Stimulated activated CD8-positive, alpha-beta memory T cell treated with anti-CD3 and anti-CD28 coated beads, Interleukin-7, amount 100 ng/mL, for 24 hours (primary cell): Measurements from ENCODE around the gene AP1M2.
"Not testable (repeated sequence)": the region's sequence is repeated elsewhere in the genome, so short reads cannot be mapped to it uniquely, and the experiment has no call there.

Experiments used
- DNase-seq: peaks from one replicate; pipeline ENCODE4 v3.0.0-alpha.2; 2020; ENCODE audit warnings: low read depth

The AP1M2 gene

GRCh38 chr19:10601999-10602329 is 14.9 kb upstream of the AP1M2 start:
- no peak for DNase-seq

DNA sequence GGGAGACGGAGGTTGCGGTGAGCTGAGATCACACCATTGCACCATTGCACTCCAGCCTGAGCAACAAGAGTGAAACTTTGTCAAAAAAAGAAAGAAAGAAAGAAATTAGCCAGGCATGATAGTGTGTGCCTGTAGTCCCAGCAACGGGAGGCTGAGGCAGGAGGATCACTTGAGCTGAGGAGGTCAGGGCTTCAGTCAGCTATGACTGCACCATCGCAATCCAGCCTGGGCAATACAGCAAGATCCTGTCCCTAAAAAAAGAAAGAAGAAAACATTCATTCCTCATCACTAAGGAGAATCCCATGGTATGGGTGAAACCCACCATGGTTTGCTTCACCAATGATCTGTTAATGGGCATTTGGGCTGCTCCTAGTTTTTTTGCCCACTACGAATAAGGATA is 13.0 kb upstream of the AP1M2 start:
- no peak for DNase-seq

GRCh38 chr19:10593820-10594637 is 6.9 kb upstream of the AP1M2 start:
- DNase-seq, result no peak

- DNase-seq, result no peak
These were observed 6.0 kb upstream of the AP1M2 start for GRCh38 chr19:10593148-10593547.

DNA sequence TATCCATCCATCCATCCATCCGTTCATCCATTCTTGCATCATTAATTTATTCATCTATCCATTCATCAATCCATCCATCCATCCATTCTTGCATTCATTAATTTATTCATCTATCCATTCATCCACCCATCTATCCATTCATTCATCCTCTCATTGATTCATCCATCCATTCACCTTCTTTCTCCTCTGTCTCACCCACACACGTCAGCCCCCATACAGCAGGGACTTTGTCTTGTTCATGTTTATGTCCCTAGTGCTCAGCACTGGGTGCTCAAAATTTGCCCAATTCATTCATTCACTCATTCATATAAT is 683 bp upstream of the AP1M2 start:
- DNase-seq, result no peak

GRCh38 chr19:10586396-10586795 is 716 bp downstream of the AP1M2 start:
- no peak for DNase-seq

- no peak for DNase-seq
These were observed 3.9 kb downstream of the AP1M2 start for GRCh38 chr19:10583036-10583776.

DNA sequence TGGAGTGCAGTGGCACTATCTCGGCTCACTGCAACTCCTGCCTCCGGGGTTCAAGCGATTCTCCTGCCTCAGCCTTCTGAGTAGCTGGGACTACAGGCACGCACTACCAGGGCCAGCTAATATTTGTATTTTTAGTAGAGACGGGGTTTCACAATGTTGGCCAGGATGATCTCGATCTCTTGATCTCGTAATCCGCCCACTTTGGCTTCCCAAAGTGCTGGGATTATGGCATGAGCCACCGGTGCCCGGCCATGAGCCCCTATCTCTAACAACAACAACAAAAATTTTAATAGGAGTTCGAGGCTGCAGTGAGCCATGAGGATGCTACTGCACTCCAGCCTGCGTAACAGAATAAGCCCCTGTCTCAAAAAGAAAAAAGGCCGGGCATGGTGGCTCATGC is 5.0 kb downstream of the AP1M2 start:
- no peak for DNase-seq

GRCh38 chr19:10580979-10581631 is 6.0 kb downstream of the AP1M2 start:
- peak; percentile 88 for DNase-seq

DNA sequence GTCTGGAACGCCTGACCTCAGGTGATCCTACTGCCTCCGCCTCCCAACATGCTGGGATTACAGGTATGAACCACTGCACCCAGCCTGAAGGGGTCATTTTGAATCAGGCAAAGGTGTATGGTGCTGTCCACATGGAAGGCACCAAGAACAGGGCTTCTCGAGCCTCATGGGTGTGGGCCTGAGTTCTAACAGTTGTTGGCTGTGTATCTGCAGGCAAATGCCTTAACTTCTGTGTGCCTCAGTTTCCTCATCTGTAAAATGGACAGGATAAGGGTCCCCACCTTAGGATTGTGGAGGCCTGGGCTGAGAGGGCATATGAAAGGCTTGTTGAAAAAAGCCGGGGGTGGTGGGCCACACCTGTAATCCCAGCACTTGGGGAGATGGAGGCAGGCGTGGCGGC is 9.2 kb downstream of the AP1M2 start:
- no peak for DNase-seq

- DNase-seq, result no peak
These were observed 11.9 kb downstream of the AP1M2 start for GRCh38 chr19:10575011-10575716.

- DNase-seq, result no peak
These were observed 12.7 kb downstream of the AP1M2 start for GRCh38 chr19:10574462-10574861.

- DNase-seq, result not testable (repeated sequence)
These were observed 13.3 kb downstream of the AP1M2 start for GRCh38 chr19:10573793-10574192.

- peak; percentile 98 for DNase-seq
These were observed 18.1 kb downstream of the AP1M2 start, which contains the start of gene CDKN2D for GRCh38 chr19:10568826-10569651. CDKN2D (minus strand) TSS chr19:10568979; CDS start chr19:10568653, 326 bp downstream.

DNA sequence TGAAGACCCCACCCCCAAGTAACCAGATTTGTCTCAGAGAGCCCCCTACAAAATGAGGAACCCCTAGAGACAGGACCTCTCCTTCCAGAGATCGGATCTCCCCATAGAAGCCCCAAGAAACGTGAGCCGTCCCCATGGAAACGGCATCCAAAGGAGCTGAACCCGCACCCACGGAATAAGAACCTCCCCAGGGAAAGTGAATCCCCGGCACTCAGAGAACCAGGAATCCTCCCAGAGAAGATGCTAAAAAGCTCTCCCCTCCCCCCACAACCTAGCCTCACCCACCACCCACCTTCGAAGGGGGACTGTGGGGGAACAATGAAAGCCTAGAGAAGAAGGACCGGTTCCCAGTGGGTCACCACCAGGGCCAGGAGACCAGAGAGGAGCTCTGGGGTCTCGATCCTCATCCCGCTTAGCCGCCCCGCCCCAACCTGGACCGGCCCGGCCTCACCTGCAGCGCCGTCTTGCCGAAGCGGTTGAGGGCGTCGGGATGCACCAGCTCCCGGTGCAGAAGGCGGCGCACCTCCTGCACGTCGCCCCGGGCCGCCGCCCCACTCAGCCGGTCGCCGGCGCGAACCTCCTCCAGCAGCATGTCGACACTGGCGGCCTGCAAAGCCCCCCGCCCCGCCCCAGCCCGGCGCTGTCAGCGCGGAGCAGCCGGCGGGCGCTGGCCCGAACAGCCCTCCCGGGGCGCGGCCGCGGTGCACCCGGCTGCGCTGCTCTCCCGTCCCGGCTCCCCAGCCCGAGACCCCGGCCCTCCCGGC is 18.9 kb downstream of the AP1M2 start:
- no peak for DNase-seq

DNA sequence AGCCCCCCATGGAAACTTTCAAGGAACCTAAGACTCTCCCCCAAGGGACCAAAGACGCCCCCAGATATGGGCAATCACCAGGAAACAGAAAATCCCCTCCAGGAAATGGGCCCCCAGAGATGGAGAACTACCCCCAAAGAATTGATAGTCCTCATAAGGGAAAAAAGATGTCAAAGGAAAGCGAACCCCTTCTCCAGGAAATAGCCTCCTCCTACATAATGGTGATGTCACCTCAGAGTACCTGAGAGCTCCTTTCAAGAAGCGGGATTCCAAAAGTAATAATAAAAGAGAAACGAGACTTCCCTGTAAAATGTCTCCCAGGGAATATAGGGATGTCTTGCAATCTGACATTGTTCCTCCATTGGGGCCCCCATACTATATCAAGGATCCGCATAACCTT is 19.5 kb downstream of the AP1M2 start:
- no peak for DNase-seq

DNA sequence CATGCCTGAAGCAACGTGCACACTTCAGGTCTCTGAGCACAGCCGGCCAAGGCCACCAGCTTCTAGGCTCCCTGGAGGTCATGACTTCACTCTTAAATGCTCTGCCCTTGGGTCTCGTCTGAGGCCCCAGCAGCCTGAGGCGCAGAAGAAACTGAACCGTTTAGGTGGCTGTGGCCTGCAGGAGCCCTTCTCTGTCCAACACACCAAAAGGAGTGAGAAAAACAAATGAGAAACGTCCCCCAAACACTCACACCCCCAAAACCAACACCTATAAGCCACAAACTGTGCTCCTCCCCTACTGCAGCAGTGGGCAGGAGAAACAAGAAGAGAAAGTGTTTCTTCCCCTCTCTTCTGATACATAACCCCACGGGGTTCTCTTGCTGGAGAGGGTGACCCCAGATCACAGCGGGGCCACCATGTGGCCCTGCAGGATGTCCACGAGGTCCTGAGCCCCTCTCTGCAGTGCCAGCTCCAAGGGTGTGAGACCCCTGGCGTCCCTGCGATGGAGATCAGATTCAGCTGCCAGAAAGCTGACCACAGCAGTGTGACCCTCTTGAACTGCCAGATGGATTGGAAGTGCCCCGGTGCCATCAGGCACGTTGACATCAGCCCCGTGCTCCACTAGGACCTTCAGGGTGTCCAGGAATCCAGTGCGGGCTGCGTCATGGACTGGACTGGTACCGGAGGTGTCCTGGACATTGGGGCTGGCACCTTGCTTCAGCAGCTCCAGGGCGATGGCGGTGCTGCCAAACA is 20.3 kb downstream of the AP1M2 start:
- no peak for DNase-seq

- no peak for DNase-seq
These were observed 20.8 kb downstream of the AP1M2 start for GRCh38 chr19:10566408-10566657.

DNA sequence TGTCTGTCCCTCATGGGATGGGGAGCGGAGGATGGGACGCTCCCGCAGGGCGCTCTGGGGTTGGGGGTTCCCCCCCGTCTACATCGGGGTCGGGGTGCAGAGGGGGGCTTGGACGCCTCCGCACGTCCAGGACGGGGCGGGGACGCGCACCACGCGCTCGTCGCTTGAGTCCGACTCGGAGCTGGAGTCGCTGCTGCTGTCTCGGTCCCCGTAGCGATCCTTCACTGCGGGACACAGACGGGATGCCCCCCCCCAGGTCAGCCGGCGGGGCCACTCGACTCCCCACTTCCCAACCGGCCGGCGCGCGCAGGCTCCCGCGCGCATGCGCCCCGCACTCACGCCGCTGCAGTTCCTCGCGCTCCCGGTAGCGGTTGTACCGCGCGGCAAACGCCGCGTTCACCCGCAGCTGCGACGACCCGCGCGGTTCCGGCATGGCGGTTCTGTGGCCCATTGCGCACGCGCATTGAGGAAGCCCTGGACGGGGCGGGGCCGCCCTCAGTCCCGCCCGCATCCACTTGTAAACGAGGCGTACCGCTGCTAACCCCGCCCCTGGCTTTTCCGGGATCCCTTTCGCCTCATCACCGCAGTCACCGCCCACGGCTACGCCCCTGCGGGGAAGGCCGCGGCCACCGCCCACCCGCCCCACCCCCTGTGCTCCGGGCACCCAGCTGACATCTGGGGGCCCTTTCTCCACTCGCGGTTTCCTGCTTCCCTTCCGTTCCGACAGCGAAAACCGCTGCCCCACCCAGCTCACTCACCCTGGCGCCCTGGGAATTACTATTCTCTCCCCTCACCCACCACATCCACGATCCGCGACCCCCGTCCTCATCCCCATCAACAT is 21.3 kb downstream of the AP1M2 start, which contains the start of gene KRI1:
Gene KRI1, minus strand, starts transcription at position 444 of the 841 bp plus-strand sequence. Its CDS starts 11 bp downstream, at position 433.
- DNase-seq, result peak; percentile 96
